ENCODE results near the gene GTF2A1. TPM values are rescaled to one million over a fixed set of nuclear protein-coding genes. Genes with fewer than 3 reads are reported as not detected.
"Not testable (repeated sequence)": the region's sequence is repeated elsewhere in the genome, so short reads cannot be mapped to it uniquely, and the experiment has no call there.

Gene GTF2A1
- total RNA-seq, 1 experiment from 2014 or later, result 35.0 TPM

- H3K4me3 Mint-ChIP-seq (ENCODE audit: unreplicated experiment), result no peak overlapping the region
- peaks cover 8% of the 10 kb centered on the region for H3K9me3 Mint-ChIP-seq (ENCODE audit: unreplicated experiment)
- POLR2A ChIA-PET, result interaction anchor here (0.6 to 0.7 kb wide), 2 partner anchors 29 to 213 kb away, joined by 3 read pairs; no protein-coding TSS in a partner anchor
- TF ChIP-seq, protein P1, sequence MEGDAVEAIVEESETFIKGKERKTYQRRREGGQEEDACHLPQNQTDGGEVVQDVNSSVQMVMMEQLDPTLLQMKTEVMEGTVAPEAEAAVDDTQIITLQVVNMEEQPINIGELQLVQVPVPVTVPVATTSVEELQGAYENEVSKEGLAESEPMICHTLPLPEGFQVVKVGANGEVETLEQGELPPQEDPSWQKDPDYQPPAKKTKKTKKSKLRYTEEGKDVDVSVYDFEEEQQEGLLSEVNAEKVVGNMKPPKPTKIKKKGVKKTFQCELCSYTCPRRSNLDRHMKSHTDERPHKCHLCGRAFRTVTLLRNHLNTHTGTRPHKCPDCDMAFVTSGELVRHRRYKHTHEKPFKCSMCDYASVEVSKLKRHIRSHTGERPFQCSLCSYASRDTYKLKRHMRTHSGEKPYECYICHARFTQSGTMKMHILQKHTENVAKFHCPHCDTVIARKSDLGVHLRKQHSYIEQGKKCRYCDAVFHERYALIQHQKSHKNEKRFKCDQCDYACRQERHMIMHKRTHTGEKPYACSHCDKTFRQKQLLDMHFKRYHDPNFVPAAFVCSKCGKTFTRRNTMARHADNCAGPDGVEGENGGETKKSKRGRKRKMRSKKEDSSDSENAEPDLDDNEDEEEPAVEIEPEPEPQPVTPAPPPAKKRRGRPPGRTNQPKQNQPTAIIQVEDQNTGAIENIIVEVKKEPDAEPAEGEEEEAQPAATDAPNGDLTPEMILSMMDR (IDR thresholded peaks at IDR 0.05; ENCODE audit: unreplicated experiment), result no peak
- H3K4me1 Mint-ChIP-seq (ENCODE audit: insufficient read depth, unreplicated experiment), result no peaks in the 10 kb centered on the region
- no TSS peak for BruUV-seq (replicated peaks)
- H3K36me3 Mint-ChIP-seq (ENCODE audit: insufficient read depth, unreplicated experiment), result no peaks in the 10 kb centered on the region
- H3K27ac Mint-ChIP-seq (ENCODE audit: low read depth, unreplicated experiment), result no peak overlapping the region
- intact Hi-C loops (cut with micrococcal nuclease), result no loop called here
- CTCF ChIA-PET, result interaction anchor here (0.8 kb wide), 1 partner anchor 220 kb away, joined by 4 read pairs; no protein-coding TSS in a partner anchor
- peaks cover 28% of the 10 kb centered on the region for H3K27me3 Mint-ChIP-seq (ENCODE audit: insufficient read depth, unreplicated experiment)
- DNase-seq (ENCODE audit: unreplicated experiment), result no peak
These were observed 22.7 kb upstream of the GTF2A1 start for GRCh38 chr14:81243499-81243898.

GRCh38 chr14:81236849-81237248, 16.1 kb upstream of the GTF2A1 start:
- H3K9me3 Mint-ChIP-seq (ENCODE audit: unreplicated experiment); H3K4me3 Mint-ChIP-seq (ENCODE audit: unreplicated experiment); H3K36me3 Mint-ChIP-seq (ENCODE audit: insufficient read depth, unreplicated experiment); DNase-seq (ENCODE audit: unreplicated experiment); H3K27ac Mint-ChIP-seq (ENCODE audit: low read depth, unreplicated experiment); intact Hi-C loops (cut with micrococcal nuclease); BruUV-seq (replicated peaks); H3K4me1 Mint-ChIP-seq (ENCODE audit: insufficient read depth, unreplicated experiment): not testable (repeated sequence)
- ChIA-PET POLR2A (interaction anchor here (0.7 to 1.5 kb wide), 2 partner anchors 9 to 11 kb away, joined by 3 read pairs; no protein-coding TSS in a partner anchor), CTCF (interaction anchor here (1.1 kb wide), 1 partner anchor 217 kb away, joined by 3 read pairs; no protein-coding TSS in a partner anchor)
- peaks cover 36% of the 10 kb centered on the region for H3K27me3 Mint-ChIP-seq (ENCODE audit: insufficient read depth, unreplicated experiment)

- H3K27ac Mint-ChIP-seq (ENCODE audit: low read depth, unreplicated experiment), result no peak overlapping the region
- no peaks in the 10 kb centered on the region for H3K36me3 Mint-ChIP-seq (ENCODE audit: insufficient read depth, unreplicated experiment)
- no TSS peak for BruUV-seq (replicated peaks)
- TF ChIP-seq, protein P1 (IDR thresholded peaks at IDR 0.05; ENCODE audit: unreplicated experiment), result no peak
- H3K9me3 Mint-ChIP-seq (ENCODE audit: unreplicated experiment), result no peaks in the 10 kb centered on the region
- peaks cover 6% of the 10 kb centered on the region for H3K4me1 Mint-ChIP-seq (ENCODE audit: insufficient read depth, unreplicated experiment)
- H3K27me3 Mint-ChIP-seq (ENCODE audit: insufficient read depth, unreplicated experiment), result peaks cover 34% of the 10 kb centered on the region
- ChIA-PET POLR2A (interaction anchor here (1.5 kb wide), 1 partner anchor 12 kb away, joined by 3 read pairs; no protein-coding TSS in a partner anchor), CTCF (interaction anchor here (1.1 kb wide), 1 partner anchor 218 kb away, joined by 3 read pairs; no protein-coding TSS in a partner anchor)
- no peak for DNase-seq (ENCODE audit: unreplicated experiment)
- H3K4me3 Mint-ChIP-seq (ENCODE audit: unreplicated experiment), result no peak overlapping the region
- intact Hi-C loops (cut with micrococcal nuclease), result no loop called here
These were observed 15.4 kb upstream of the GTF2A1 start for GRCh38 chr14:81236138-81236537.

GRCh38 chr14:81235096-81235495, 14.3 kb upstream of the GTF2A1 start:
- intact Hi-C loops (cut with micrococcal nuclease), result no loop called here
- POLR2A ChIA-PET, result interaction anchor here (0.7 to 1.9 kb wide), 3 partner anchors 11 to 25 kb away, joined by 3 to 7 read pairs (median 3); partner anchors contain the start of gene GTF2A1
- CTCF ChIA-PET, result no interaction called here
- Mint-ChIP-seq H3K27ac (ENCODE audit: low read depth, unreplicated experiment) (no peak overlapping the region), H3K4me1 (ENCODE audit: insufficient read depth, unreplicated experiment) (peaks cover 6% of the 10 kb centered on the region), H3K9me3 (ENCODE audit: unreplicated experiment) (no peaks in the 10 kb centered on the region), H3K27me3 (ENCODE audit: insufficient read depth, unreplicated experiment) (peaks cover 24% of the 10 kb centered on the region), H3K36me3 (ENCODE audit: insufficient read depth, unreplicated experiment) (no peaks in the 10 kb centered on the region), H3K4me3 (ENCODE audit: unreplicated experiment) (no peak overlapping the region)
- BruUV-seq (replicated peaks), result no TSS peak
- TF ChIP-seq, protein P1 (IDR thresholded peaks at IDR 0.05; ENCODE audit: unreplicated experiment), result no peak
- no peak for DNase-seq (ENCODE audit: unreplicated experiment)
